Karpas-422 (cell line): ENCODE measurements around the gene EIF2B2. TPM values are rescaled to one million over a fixed set of nuclear protein-coding genes. Genes with fewer than 3 reads are reported as not detected.
"Not testable (repeated sequence)": the region's sequence is repeated elsewhere in the genome, so short reads cannot be mapped to it uniquely, and the experiment has no call there.

Experiments used
- DNase-seq: peaks from one replicate; pipeline ENCODE4 v3.0.0-alpha.2; 2015
- H2AFZ ChIP-seq: fragments of 200-600 bp; sonication (generic); 2 replicates; pipeline ENCODE4 v1.6.1; 2014; ENCODE audit warnings: antibody characterized with exemption, low read length, mixed read lengths
- H3K27ac ChIP-seq: fragments of 200-600 bp; sonication (generic); 2 replicates; pipeline ENCODE4 v1.5.1; 2014; ENCODE audit warnings: mild to moderate bottlenecking, low read length, moderate library complexity
- H3K27me3 ChIP-seq: fragments of 200-600 bp; sonication (generic); 2 replicates; pipeline ENCODE4 v1.6.1; 2014; ENCODE audit warnings: low read length, mixed read lengths
- H3K36me3 ChIP-seq: fragments of 200-600 bp; sonication (generic); 2 replicates; pipeline ENCODE4 v1.6.1; 2014; ENCODE audit warnings: low read length, mixed read lengths; ENCODE audit not compliant: insufficient read depth
- H3K4me1 ChIP-seq: fragments of 200-600 bp; sonication (generic); 2 replicates; pipeline ENCODE4 v1.6.1; 2014; ENCODE audit warnings: mild to moderate bottlenecking, low read length, mixed read lengths
- H3K4me2 ChIP-seq: fragments of 200-600 bp; sonication (generic); 2 replicates; pipeline ENCODE4 v1.6.1; 2014; ENCODE audit warnings: low read length, low read depth, mild to moderate bottlenecking; ENCODE audit not compliant: poor library complexity, severe bottlenecking
- H3K4me3 ChIP-seq: fragments of 200-600 bp; sonication (generic); 2 replicates; pipeline ENCODE4 v1.5.1; 2014; ENCODE audit warnings: mild to moderate bottlenecking, antibody characterized with exemption, low read length, mixed read lengths
- H3K79me2 ChIP-seq: fragments of 200-600 bp; sonication (generic); 2 replicates; pipeline ENCODE4 v1.6.1; 2014; ENCODE audit warnings: mild to moderate bottlenecking, low read length, mixed read lengths
- H3K9ac ChIP-seq: fragments of 200-600 bp; sonication (generic); 2 replicates; pipeline ENCODE4 v1.6.0; 2014; ENCODE audit warnings: low read length
- H3K9me2 ChIP-seq: fragments of 200-600 bp; sonication (generic), shearing (Covaris generic); replicated peaks from 2 replicates; pipeline ENCODE4 v1.6.0; 2014; ENCODE audit warnings: mild to moderate bottlenecking, low read length, moderate library complexity; ENCODE audit not compliant: insufficient read depth
- H3K9me3 ChIP-seq: fragments of 300-700, 200-600 bp; sonication (generic); 2 replicates; pipeline ENCODE4 v1.6.1; 2014; ENCODE audit warnings: low read length, mixed read lengths
- H4K20me1 ChIP-seq: fragments of 200-600 bp; sonication (generic); 2 replicates; pipeline ENCODE4 v1.6.1; 2014; ENCODE audit warnings: mild to moderate bottlenecking, antibody characterized with exemption, low read length, low read depth; ENCODE audit not compliant: insufficient read depth
- total RNA-seq: library from RNA; depleted of rRNA; stranded (reverse); fragments of >200 nt; shearing (Covaris generic); gene quantifications from 2 replicates; pipeline ENCODE4 v1.2.3, GENCODE V29; 2014; ENCODE audit warnings: low replicate concordance

The EIF2B2 gene
- total RNA-seq, 1 experiment from 2014 or later: 86.5 TPM

GRCh38 chr14:74995781-74996180 lies 6.9 kb upstream of the EIF2B2 start:
- not testable (repeated sequence) for H3K79me2 ChIP-seq, DNase-seq, H4K20me1 ChIP-seq, H2AFZ ChIP-seq, H3K9me3 ChIP-seq, H3K27ac ChIP-seq, H3K36me3 ChIP-seq, H3K4me1 ChIP-seq, H3K4me2 ChIP-seq, H3K9ac ChIP-seq, H3K9me2 ChIP-seq, H3K4me3 ChIP-seq, H3K27me3 ChIP-seq

- Histone ChIP-seq H4K20me1 (peaks cover 2% of the 10 kb centered on the region; the same call in 1 of the 2 replicates), H3K4me1 (peaks cover 17% of the 10 kb centered on the region)
These were observed 1.5 kb upstream of the EIF2B2 start for GRCh38 chr14:75001261-75001660.

GRCh38 chr14:75001899-75002298 lies 822 bp upstream of the EIF2B2 start:
- Histone ChIP-seq H3K4me1 (peaks cover 17% of the 10 kb centered on the region), H4K20me1 (peaks cover 2% of the 10 kb centered on the region; the same call in 1 of the 2 replicates), H3K9me2 (no peaks in the 10 kb centered on the region), H3K27me3 (no peaks in the 10 kb centered on the region), H3K4me2 (peak overlapping the region; percentile 94), H3K79me2 (peaks cover 20% of the 10 kb centered on the region), H3K9ac (peak overlapping the region; percentile 69), H3K27ac (peak overlapping the region; percentile 22; the same call in 1 of the 2 replicates), H2AFZ (peak overlapping the region; percentile 76; the same call in 1 of the 2 replicates), H3K9me3 (peaks cover 5% of the 10 kb centered on the region; the same call in 1 of the 2 replicates), H3K4me3 (peak overlapping the region; percentile 89), H3K36me3 (peaks cover 20% of the 10 kb centered on the region; the same call in 1 of the 2 replicates)
- DNase-seq: no peak

More at GRCh38 chr14:75001261-75001660, 1.5 kb upstream of the EIF2B2 start:
- H3K27ac ChIP-seq: no peak overlapping the region
- H3K27me3 ChIP-seq: no peaks in the 10 kb centered on the region
- H3K79me2 ChIP-seq: peaks cover 20% of the 10 kb centered on the region
- DNase-seq: no peak
- H3K9ac ChIP-seq: no peak overlapping the region
- peaks cover 13% of the 10 kb centered on the region; the same call in 1 of the 2 replicates for H3K36me3 ChIP-seq
- H3K4me3 ChIP-seq: no peak overlapping the region
- peaks cover 5% of the 10 kb centered on the region; the same call in 1 of the 2 replicates for H3K9me3 ChIP-seq
- no peaks in the 10 kb centered on the region for H3K9me2 ChIP-seq
- H3K4me2 ChIP-seq: no peak overlapping the region
- H2AFZ ChIP-seq: no peak overlapping the region

- Histone ChIP-seq H3K9ac (peak overlapping the region; percentile 87), H3K79me2 (peaks cover 20% of the 10 kb centered on the region), H2AFZ (0 out of 2 replicates have a peak overlapping the region, but pooled peaks have one; percentile 39), H3K9me3 (peaks cover 5% of the 10 kb centered on the region; the same call in 1 of the 2 replicates), H4K20me1 (peaks cover 2% of the 10 kb centered on the region; the same call in 1 of the 2 replicates), H3K36me3 (peaks cover 31% of the 10 kb centered on the region; the same call in 1 of the 2 replicates), H3K4me3 (peak overlapping the region; percentile 89), H3K4me2 (peak overlapping the region; percentile 94), H3K9me2 (no peaks in the 10 kb centered on the region), H3K27me3 (no peaks in the 10 kb centered on the region), H3K4me1 (peaks cover 17% of the 10 kb centered on the region), H3K27ac (peak overlapping the region; percentile 23; the same call in 1 of the 2 replicates)
- DNase-seq: peak; percentile 65
These were observed 718 bp downstream of the EIF2B2 start for GRCh38 chr14:75003250-75004027.

- Histone ChIP-seq H3K9me3 (peaks cover 5% of the 10 kb centered on the region; the same call in 1 of the 2 replicates), H3K9ac (no peak overlapping the region), H3K27ac (no peak overlapping the region), H3K36me3 (peaks cover 42% of the 10 kb centered on the region; the same call in 1 of the 2 replicates), H3K27me3 (no peaks in the 10 kb centered on the region), H2AFZ (no peak overlapping the region), H3K4me2 (no peak overlapping the region), H4K20me1 (peaks cover 2% of the 10 kb centered on the region; the same call in 1 of the 2 replicates), H3K79me2 (peaks cover 20% of the 10 kb centered on the region), H3K4me3 (no peak overlapping the region), H3K4me1 (peaks cover 17% of the 10 kb centered on the region), H3K9me2 (no peaks in the 10 kb centered on the region)
- no peak for DNase-seq
These were observed 2.6 kb downstream of the EIF2B2 start for GRCh38 chr14:75005357-75005756.

GRCh38 chr14:75009176-75009575 lies 6.5 kb downstream of the EIF2B2 start:
- no peaks in the 10 kb centered on the region for H3K9me2 ChIP-seq
- no peak overlapping the region for H3K9ac ChIP-seq
- H3K79me2 ChIP-seq: peaks cover 6% of the 10 kb centered on the region
- H3K36me3 ChIP-seq: peaks cover 68% of the 10 kb centered on the region; the same call in 1 of the 2 replicates
- DNase-seq: no peak
- no peak overlapping the region for H3K4me2 ChIP-seq
- no peaks in the 10 kb centered on the region for H4K20me1 ChIP-seq
- no peaks in the 10 kb centered on the region for H3K27me3 ChIP-seq
- H3K4me1 ChIP-seq: peaks cover 2% of the 10 kb centered on the region
- no peak overlapping the region for H2AFZ ChIP-seq
- H3K9me3 ChIP-seq: no peaks in the 10 kb centered on the region
- no peak overlapping the region for H3K4me3 ChIP-seq
- H3K27ac ChIP-seq: no peak overlapping the region

- Histone ChIP-seq H3K27me3 (no peaks in the 10 kb centered on the region), H3K9ac (no peak overlapping the region), H3K9me2 (no peaks in the 10 kb centered on the region), H2AFZ (no peak overlapping the region), H3K9me3 (no peaks in the 10 kb centered on the region), H3K79me2 (no peaks in the 10 kb centered on the region), H3K36me3 (peaks cover 71% of the 10 kb centered on the region; the same call in 1 of the 2 replicates), H3K4me2 (no peak overlapping the region), H3K4me1 (no peaks in the 10 kb centered on the region), H3K4me3 (no peak overlapping the region), H4K20me1 (no peaks in the 10 kb centered on the region), H3K27ac (no peak overlapping the region)
- DNase-seq: no peak
These were observed 7.9 kb downstream of the EIF2B2 start for GRCh38 chr14:75010472-75011093.
